ENCODE measurements around the gene PCIF1. TPM values are rescaled to one million over a fixed set of nuclear protein-coding genes. Genes with fewer than 3 reads are reported as not detected.

Gene PCIF1
- total and polyA plus RNA-seq, 9 of the 15 experiments (the other 6 are each of a cell fraction or from before 2014, with no cell fraction given), result 5.8 to 29.4 (median 11.3) TPM

DNA sequence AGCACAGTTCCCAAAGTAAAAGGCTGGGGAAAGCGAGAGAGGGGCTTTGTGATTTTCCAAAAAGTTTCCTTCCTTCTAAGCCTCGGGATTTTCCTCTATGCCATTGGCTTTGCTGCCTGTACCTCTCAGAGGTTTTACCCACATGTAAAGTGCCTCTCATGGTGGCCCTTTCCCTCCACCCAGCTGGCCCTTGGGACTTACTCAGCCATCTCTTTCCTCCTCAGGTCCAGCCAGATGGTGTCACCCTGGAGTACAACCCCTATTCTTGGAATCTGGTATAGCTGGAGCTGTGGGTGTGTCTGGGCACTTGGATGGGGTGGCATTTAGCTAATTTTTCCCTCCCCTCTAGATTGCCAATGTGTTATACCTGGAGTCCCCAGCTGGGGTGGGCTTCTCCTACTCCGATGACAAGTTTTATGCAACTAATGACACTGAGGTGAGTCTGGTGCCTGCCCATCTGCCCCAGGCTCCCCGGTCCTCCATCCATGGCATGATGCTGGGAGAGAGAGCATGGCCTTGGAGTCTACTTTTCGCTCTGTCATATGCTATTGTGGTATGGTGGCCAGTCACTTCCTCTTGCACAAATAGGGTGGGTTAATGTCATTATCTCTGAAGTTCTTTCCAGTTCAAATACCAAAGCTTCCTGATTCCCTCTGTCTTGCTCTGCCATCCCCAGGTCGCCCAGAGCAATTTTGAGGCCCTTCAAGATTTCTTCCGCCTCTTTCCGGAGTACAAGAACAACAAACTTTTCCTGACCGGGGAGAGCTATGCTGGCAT, 42.2 kb upstream of the PCIF1 start (continued):
- TF ChIP-seq CHD7 (IDR thresholded peaks at IDR 0.05; ENCODE audit: low read depth, low read length) (no peak), C11orf30 (IDR thresholded peaks at IDR 0.05; ENCODE audit: low read depth) (no peak), TARDBP (IDR thresholded peaks at IDR 0.05) (no peak), REST (IDR thresholded peaks at IDR 0.05; ENCODE audit: borderline replicate concordance) (0 out of 2 replicates have a peak, but pooled peaks have one; percentile 27), REST (CRISPR knock-in tag; IDR thresholded peaks at IDR 0.05; ENCODE audit: low read depth) (no peak), NR4A1 (CRISPR knock-in tag; IDR thresholded peaks at IDR 0.05) (no peak), NR4A1 (tag; IDR thresholded peaks at IDR 0.05) (no peak), GABPB1 (CRISPR knock-in tag; IDR thresholded peaks at IDR 0.05) (no peak), SP1 (CRISPR knock-in tag; IDR thresholded peaks at IDR 0.05) (no peak)

All from K562 (cell line).